ENCODE measurements around the gene AJAP1.

GRCh38 chr1:4657960-4658541 is 3.6 kb downstream of the AJAP1 start:
- TF ChIP-seq EP300 (IDR thresholded peaks at IDR 0.05; ENCODE audit: borderline replicate concordance): no peak
- no peak for TF ChIP-seq RAD21 (IDR thresholded peaks at IDR 0.05; ENCODE audit: low read depth)
- TF ChIP-seq REST (IDR thresholded peaks at IDR 0.05; ENCODE audit: low read depth): no peak
- no peak for TF ChIP-seq EGR1 (IDR thresholded peaks at IDR 0.05)
- no peak for TF ChIP-seq TAF1 (IDR thresholded peaks at IDR 0.05; ENCODE audit: low read depth)
- no peak for TF ChIP-seq FOXM1 (IDR thresholded peaks at IDR 0.05; ENCODE audit: borderline replicate concordance, low read depth)
- TF ChIP-seq NFIC (IDR thresholded peaks at IDR 0.05): no peak

Data from Ishikawa (cell line).